CD4-positive, alpha-beta T cell treated with Interferon gamma for 1 hour (primary cell): ENCODE measurements around the gene MAGOH.
"Not testable (repeated sequence)": the region's sequence is repeated elsewhere in the genome, so short reads cannot be mapped to it uniquely, and the experiment has no call there.

ENCODE experiments used
- DNase-seq: peaks from one replicate; pipeline ENCODE4 v3.0.0-alpha.2; 2020

The MAGOH gene

DNA sequence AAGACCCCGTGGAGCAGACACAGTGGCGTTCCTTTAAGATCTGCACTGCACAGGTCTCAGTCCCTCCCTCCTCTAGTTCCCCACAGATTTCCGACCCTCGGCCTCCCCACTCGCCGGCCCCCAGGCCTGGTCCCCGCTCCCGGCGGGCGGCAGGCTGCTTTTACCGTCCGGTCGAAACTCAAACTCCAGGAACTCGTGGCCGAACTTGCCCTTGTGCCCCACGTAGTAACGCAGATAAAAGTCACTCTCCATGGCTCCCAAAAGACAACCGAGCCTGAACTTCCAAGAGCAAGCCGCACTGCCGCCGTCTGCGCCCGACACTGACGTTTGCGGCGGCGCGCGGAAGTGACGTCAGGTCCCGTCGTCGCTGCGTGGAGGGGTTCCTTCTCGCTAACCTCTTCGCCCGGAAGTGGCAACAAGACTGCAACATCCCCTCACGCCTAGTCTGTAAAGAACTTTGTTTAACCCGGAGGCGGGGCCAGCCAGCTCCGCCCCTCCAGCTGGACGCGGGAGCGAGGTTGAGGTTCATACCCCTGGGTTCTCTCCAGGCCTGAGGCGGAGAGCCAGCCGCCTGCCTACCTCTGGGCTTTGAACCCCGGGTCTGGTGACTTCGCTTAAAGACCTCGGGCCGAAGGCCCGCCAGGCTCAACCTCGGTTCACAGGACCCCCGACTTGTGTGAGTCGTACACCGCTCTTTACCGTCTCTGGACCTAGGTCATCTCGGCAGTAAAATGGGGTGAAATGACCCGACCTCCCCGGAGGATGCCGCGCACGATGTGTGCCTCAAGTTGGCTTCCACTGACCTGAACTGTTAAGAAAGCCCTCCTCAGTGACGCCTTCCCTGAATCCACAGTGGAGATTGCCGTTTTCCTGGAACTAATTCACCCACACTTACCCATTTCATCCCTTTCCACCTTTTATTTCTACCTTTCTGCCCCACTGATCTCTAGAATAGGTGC, at the start of gene MAGOH:
Gene MAGOH, minus strand, starts transcription at position 322 of the 959 bp plus-strand sequence. Its CDS starts 70 bp downstream, at position 252.
- DNase-seq: peak; percentile 96

DNA sequence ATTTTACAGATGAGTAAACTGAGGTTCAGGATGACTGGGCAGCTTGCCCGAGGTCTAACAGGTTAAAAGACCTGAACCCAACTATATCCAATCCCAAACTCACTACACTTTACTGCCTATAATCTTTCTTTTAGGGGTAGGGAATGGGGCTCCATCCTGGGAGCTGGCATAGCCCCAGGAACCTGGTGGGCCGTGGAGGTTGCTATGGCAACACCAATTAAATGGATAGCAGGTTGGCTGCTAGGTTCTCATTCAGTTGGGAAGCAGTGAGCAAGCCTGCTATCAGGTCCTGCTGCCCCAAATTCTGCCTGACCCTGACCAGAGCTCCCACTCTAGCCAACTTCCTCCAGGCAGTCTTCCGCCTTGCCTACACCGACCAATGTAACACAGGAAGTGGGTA, 48.6 kb upstream of the MAGOH start:
- no peak for DNase-seq

DNA sequence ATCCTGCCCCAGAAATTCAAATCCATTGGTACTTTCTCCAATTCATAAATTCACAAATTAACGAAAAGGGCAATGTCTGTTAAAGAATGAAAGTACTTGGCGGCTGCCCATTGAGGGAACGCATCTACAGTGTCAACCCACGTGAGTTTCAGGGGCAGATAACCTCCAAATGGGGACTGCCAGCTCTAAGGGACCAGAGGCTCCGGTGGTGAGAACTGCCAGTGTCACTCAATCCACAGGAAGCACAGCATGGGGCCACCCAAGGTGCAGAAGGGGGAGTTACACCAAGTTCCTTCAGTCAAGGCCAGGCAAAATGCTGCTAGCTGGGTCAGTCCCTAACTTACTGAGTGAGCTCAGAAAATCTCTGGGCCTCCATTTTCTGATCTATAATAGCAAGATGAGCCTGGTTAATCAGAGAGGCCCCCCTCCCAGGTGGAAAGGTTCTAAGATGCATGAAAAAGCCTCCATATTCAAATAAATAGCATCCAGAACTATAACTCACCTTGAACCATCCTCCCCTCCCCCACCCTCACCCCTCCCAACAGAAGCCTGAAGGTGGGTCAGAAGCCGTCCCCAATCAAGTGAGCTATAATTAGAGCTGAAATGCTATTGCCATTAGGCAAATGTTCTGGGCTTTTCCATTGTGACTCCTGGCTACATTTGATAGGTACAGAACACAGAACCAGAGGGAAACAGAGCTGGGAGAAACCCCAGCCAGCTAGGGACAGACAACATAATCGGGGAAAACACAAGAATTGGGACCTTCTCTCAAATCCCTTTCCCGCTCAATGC, 47.8 kb upstream of the MAGOH start:
- DNase-seq: no peak

DNA sequence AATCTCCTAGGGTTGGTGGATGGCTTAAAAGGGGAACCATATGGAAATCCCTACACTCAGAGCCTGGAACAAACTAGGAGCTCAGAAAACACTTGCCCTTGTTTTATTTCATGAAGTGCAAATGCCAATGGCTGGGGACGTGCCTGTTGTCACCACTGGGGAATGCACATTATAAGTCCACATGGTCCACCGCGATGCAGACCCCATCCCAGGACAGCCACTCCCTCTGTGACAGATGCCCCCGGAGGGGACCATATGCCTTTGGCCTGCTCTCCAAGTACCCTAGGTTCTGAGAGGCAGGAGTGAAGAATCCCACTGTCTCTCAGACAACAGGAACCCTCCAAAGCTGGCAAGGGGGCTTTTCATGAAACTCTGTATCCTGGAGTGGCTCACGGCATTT, 47.2 kb upstream of the MAGOH start:
- DNase-seq: no peak

DNA sequence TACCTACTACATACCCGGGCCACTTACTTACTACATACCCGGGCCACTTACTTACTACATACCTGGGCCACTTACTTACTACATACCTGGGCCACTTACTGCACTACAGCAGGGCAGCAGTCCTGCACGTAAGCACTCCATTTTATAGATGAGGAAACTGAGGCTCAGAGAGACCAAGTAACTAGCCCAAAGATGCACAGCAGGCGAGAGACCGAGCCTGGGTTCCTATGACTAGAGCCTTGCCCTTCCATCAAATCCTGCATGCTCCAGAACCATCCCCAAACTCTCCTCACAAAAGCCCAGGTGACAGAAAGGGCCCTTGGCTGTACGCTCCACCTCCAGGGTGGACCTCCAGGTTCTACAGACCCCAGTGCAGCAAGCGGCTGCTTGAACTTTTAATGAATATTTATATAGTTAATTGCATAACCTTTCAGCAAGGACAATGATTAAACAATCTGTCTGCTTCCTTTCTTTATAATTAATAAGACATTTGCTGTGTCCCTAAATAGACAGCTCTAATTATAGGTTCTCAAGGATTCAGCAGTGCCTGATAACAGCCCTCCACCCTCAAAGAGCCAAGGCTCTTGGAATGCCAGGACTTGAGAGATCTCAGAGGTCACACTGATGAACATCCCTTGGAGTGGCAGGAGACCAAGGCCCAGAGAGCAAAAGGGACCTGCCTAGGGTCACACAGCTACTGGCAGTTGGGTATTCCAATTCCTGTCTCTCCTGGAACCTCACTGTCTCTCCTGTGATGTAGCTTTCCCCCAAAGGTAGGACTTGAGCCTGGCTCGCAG, 46.1 kb upstream of the MAGOH start:
- DNase-seq: no peak

DNA sequence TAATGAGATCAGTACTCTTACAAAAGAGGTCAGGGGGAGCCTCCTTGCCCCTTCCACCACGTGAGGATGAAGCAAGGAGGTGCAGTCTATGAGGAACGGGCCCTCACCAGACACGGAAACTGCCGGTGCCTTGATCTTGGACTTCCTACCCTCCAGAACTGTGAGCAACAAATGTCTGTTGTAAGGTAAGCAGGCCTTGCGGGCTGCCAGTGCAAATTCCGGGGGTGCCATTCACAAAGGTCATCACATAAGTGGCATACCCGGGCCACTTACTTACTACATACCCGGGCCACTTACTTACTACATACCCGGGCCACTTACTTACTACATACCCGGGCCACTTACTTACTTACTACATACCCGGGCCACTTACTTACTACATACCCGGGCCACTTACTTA, 44.8 kb upstream of the MAGOH start:
- not testable (repeated sequence) for DNase-seq

DNA sequence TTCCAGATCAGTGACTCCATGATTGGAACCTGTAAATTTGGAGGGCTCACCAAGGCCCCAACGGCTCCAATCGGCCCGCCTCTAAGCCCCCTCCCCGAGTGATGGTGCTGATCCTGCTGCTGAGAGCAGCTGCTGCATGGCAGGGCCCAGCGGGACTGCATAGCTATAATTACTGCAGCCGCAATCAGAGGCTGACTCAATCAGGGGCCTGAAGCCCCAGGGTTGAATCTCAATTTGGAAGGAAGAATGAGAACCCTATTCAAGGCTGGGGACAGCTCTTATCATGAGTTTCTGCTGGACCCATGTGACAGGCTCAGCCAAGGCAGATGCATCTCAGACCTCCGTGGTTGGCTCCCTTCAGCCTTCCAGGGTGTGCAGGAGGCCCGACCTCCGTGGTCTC, 42.8 kb upstream of the MAGOH start:
- no peak for DNase-seq

DNA sequence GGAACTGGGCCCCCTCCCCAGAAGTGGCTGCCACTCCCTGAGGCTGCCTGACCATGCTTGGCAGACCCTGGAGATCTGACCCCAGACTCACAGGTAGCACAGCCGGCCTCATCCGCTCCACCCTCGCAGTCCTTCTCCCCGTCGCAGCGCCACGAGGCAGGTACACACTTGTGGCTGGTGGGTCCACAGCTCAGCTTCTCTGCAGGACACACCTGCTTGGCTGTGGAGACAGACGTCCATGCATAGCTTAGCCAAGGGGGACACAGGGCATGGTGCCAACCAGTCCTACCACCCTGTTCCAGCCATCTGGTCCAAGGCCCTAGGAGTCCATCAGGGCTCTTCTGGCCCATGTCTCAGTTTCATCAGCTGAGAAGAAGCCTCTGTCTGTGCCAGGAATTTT, 42.2 kb upstream of the MAGOH start:
- no peak for DNase-seq

DNA sequence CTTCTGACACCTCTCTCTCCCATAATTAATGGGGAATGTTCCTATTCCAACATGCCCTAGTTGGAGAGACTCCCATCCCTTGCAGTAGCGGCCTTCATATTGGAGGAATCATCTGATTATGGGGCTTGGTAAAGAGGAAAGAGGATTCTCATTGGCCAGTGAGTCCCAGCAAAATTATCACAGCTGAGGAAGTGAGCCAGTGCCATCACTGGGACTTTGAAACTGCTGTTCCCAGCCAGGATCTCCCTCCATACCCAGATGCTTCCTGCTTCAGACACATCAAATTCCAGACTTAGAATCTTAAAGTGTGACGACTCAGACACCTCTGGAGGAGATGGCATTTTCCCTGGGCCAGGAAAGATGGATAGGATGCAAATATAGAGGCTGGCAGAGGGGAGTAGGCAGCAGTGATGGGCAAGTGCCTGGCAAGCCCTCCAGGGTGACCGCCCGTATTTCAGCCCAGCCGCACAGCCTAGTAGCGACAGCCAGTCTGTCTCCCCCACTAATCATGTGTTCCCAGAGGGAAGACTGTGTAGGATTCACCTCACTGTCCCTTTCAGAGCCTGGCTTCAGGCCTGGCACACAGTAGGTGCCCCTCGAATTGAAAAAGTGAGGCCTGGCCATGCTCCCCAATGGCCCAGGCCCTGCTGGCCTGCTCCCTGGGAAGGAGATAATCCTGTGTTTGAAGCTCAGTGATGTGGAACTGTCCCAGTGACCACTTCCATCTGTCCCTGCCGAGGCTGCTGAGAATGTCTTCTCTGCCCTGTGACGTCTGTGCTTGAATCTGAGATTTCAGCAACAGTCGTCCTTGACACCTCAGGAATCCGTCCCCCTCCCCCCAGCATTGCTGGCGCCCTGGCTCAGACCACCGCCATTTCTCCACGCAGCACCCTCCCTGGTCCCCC, 41.2 kb upstream of the MAGOH start:
- DNase-seq: no peak

DNA sequence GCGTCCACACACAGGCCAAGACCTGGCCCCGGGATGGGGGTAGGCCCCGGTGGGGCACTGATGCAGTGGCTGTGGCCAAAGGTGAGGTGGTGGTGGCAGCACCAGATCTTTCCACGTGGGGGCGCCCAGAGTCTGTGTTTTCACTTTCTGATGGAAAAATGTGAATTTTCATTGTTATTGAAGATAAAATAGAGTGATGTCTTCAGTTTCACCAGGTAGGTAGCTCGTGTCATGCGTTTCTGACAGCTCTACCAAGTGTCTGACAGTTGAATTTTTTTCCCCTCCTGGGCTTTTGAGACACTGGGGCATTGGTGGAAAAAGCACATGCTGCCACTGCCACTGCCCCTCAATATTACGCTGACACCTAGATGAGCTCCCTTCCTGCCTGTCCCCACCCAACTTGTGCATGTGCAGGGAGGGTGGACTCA, 40.0 kb upstream of the MAGOH start:
- peak; percentile 48 for DNase-seq

DNA sequence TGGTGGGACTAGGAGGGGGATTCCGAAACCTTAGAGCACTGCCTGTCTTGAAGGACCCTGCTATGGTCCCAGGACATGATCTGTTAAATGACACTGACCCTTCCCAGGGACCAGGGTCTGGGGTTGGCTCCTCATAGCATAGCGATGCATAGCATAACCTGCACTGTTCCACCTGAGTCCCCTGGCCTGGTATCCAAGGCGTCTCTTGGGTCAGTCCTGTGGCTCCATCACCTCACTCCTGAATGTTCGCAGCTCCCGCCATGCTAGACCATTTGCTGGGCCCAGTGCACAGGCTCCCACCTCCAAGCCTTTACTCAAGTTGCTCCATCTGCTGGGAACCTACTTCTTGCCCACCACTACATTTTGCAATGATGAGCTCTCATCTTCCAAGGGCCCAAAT, 39.0 kb upstream of the MAGOH start:
- no peak for DNase-seq

DNA sequence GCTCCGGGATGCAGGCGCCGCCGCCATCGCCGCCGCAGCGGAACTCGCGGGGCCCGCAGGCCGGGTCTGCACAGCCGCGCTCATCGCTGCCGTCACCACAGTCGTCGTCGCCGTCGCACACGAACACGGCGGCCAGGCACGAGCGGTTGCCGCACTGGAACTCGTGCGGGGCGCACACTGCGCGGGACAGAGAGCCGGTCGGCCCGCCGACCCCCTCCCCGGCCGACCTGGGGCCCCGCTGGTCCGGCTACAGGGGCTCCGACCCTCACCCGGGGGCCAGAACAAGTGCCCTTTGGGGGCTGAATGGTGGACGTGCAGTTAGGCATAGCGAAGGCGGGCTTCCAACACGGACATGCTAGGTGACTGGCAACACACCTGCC, 38.6 kb upstream of the MAGOH start:
- no peak for DNase-seq

DNA sequence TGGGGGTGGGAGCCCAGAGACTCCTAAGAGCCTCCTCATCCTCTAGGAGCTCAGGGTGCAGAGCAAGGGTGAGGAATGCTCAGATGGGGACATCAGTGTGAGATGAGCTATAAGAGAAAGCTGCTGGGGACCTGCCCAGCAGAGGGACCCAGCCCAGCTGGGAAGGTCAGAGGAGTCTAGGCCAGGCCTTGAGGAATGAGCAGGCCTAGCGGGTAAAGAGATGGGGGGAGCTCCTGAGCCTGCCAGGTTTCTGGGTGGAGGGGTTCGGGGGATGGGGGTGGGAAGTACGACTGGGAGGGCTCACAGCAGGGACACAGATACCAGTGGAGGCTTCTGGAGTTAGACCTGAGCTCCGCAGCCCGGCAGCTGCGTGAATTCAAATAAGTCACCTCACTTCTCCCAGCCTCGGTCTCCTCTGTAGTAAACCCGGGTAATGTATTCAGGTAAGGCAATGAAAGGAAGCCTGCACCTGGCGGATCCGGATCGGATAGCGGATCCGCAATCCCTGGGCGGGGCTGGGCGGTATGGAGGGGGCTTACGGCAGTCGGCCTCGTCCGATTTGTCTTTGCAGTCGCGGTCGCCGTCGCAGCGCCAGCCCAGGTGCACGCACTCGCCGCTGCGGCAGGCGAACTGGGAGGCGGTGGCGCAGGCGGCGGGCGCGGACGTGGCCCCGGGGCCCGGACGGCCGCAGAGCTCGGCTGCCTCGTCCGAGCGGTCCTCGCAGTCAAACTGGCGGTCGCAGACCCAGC, 38.0 kb upstream of the MAGOH start:
- DNase-seq: no peak

DNA sequence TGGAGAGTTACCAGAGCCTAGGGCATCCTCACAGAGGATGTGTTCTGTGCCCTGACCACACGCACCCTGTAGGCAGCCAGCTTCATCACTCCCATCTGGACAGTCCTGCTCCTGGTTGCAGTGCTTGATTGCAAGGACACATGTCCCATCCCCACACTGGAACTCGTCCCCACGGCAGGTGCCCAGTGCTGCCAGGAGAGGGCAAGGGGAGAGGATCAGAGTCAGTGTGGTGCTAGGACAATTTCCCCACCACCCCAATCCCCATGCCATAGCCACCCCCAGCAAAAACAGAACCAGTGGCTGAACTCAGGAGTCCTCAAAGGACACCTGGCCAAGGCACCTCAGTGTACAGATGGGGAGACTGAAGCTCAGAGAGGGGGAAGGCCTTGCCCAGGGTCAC, 37.2 kb upstream of the MAGOH start:
- no peak for DNase-seq

DNA sequence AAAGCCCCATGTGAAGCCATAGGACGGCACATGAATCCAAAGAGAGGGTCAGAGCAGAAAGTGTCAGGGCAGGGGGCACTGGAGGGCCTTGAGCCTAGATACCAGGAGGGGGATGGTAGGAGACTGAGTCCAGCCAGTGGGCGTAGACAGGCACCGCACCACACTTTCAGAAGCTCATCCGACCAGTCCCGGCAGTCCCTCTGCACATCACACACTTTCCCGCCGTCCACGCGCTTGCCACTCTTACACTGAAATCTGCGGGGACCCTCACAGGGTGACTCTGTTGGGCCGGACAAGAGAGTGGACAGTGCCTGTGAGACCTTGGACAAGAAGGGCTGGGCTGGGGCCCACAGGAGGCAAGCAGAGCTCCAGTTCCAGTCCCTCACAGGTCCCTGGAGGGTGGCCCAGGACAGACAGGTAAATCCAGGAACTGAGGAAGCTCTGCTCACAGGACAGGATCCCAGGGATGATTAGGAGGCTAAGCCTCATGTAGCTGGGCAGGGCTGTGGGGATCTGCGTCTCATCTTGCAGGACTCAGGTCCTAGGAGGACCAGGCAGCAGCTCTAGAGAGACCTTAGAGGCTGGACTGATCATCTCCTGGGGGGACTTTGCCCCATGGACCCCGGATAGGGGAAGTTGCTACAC, 36.3 kb upstream of the MAGOH start:
- no peak for DNase-seq

DNA sequence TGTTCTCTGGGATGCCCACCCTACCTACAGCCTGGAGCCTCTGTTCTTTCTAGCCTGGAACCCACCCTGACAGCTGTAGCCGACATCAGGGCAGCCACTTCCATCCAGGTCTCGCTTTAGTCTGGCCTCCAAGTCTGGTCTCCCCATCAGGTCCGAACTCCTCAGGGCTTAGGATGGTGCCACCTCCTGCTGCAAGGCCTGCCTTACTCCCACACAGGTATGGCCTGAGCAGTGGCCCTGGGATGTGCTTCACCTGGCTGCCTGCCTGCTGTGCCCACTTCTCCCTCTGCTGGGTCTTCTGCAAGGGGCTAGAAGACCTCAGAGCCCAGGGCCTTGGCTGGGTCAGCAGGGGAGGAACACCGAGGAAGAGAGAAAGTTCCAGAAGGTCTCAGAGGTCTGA, 35.7 kb upstream of the MAGOH start:
- no peak for DNase-seq

DNA sequence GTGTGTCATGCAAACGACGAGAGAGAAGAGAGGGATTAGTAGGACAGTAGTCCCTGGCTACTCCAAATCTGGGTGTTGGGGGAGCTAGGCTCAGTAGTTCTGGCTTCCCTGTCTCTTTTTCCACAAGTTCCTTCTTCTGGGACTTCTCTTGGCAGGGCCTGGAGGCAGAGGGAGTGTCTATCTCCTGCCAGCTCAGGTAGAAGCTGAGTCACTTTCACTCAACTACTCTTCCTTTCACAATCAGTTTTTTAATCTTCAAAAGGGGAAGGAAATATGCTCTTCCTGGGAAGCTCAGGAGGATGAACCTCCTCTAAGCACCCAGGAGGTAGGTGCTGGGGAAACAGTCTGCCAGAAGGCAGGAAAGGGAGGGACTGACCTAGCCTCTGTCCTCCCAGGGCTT, 35.2 kb upstream of the MAGOH start:
- DNase-seq: no peak

DNA sequence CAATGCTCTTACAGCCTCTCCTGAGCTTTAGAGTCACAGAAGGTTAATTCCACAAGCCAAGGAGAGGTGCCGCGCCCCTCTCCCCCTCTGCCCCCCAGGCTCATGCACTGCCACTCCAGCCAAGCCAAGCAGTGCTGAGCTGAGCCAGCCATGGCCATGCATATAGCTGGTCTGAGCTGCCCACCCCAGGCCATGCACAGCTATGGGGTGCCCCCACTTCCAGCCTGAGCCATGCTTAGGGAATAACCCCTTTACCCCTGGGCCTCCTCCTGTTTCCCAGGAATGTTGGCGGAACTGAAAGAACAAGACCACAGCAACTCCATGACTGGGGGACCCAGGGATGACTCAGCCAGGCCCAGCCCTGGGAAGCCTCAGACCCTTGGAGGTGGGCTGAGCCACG, 34.0 kb upstream of the MAGOH start:
- DNase-seq: no peak

DNA sequence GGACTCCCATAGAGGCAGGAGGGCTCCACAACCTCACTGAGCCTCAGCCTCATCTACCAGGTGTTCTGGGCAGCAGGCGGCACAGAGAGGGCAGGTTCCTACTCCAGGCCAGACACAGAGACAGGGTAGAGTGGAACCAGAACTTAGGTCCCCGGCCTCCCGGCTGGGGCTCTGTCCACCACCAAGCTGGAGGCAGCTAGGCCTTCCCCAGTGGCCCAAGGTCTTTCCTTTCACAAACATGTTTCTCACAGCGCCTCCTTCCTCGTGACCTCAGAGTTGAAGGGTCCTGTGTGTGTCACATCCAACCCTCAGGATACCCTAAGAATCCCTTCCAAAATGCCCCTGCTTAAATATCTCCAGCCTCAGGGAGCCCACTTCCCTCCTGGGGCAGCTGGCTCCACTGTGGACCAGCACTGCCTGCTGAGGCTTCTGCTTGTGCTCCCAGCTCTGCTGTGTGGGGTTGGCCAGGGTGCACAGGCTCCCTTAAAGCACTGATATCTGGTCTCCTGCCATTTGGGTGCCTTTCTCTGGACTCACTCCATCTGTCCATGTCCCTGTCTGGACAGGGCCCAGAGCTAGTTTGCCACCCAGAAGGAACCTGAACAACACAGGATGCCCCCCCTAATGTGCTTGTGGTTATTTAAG, 33.2 kb upstream of the MAGOH start:
- no peak for DNase-seq

DNA sequence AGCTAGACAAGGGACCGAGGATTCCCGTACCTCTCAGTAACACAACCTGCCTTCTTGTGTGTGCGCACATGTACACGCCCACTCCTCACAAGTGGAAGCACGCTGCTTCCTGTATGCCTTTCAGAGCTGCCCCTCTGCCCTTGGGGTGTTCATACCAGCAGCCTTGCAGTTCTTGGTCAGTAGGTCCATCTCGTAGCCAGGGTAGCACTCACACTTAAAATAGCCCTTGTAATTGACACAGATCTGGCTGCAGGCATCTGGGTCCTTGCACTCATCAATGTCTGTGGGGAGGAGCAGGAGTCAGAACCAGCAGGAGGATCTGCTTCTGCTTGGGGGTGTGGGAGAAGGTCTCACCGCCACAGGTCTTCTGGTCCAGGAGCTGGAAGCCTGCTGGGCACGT, 32.6 kb upstream of the MAGOH start:
- no peak for DNase-seq
